Activated CD4-positive, alpha-beta T cell treated with anti-CD3 and anti-CD28 coated beads, Interleukin-2, amount 10 ng/mL, durations not matched to agents 24 days and 14 days (primary cell): ENCODE data around the gene NYAP1. TPM values are rescaled to one million over a fixed set of nuclear protein-coding genes. Genes with fewer than 3 reads are reported as not detected.
"Not testable (repeated sequence)": the region's sequence is repeated elsewhere in the genome, so short reads cannot be mapped to it uniquely, and the experiment has no call there.

ENCODE experiments used
- DNase-seq: peaks from one replicate; pipeline ENCODE4 v3.0.0; 2022
- H3K27ac Mint-ChIP-seq: one replicate; pipeline ENCODE4 v1.8.0; 2022; ENCODE audit warnings: mild to moderate bottlenecking, mixed read lengths
- H3K27me3 Mint-ChIP-seq: one replicate; pipeline ENCODE4 v1.8.0; 2022; ENCODE audit warnings: mixed read lengths
- H3K36me3 Mint-ChIP-seq: one replicate; pipeline ENCODE4 v1.8.0; 2022; ENCODE audit warnings: low read depth, mild to moderate bottlenecking, mixed read lengths
- H3K4me1 Mint-ChIP-seq: one replicate; pipeline ENCODE4 v1.8.0; 2021; ENCODE audit warnings: mixed read lengths
- H3K4me3 Mint-ChIP-seq: one replicate; pipeline ENCODE4 v1.8.0; 2022; ENCODE audit warnings: mild to moderate bottlenecking, moderate library complexity, mixed read lengths
- H3K9me3 Mint-ChIP-seq: one replicate; pipeline ENCODE4 v1.8.0; 2021; ENCODE audit warnings: mixed read lengths
- intact Hi-C: fragments of 100-400 bp; cut with micrococcal nuclease; formaldehyde crosslinking; loops from one replicate; pipeline ENCODE4 v1.15.1; 2023
- total RNA-seq: library from RNA; stranded (reverse); gene quantifications from 2 replicates; pipeline ENCODE4 v1.2.3, GENCODE V29; 2022

NYAP1 gene
- total RNA-seq, 1 donor from 2014 or later, result 0.49 TPM

DNA sequence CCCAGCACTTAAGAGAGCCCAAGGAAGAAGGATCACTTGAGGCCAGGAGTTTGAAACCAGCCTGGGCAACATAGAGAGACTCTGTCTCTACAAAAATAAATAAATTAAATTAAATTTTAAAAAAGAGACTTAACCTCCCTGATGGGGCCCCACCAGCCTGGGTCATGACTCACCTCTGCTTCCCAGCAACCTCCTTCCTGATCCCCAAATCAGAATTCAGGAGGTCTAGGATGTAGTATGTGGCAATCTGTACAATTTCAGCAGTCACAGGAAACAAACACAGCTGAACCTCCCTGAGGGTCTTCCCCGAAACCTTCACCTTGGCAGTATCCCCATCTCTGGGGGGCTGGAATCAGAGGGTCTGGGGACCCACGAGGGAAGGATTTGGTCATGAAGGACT, 37.7 kb upstream of the NYAP1 start:
- peaks cover 28% of the 10 kb centered on the region for H3K4me1 Mint-ChIP-seq
- peak overlapping the region; percentile 25 for H3K27ac Mint-ChIP-seq
- H3K27me3 Mint-ChIP-seq, result no peaks in the 10 kb centered on the region
- intact Hi-C loops, result no loop called here
- no peaks in the 10 kb centered on the region for H3K9me3 Mint-ChIP-seq
- no peak for DNase-seq
- no peaks in the 10 kb centered on the region for H3K36me3 Mint-ChIP-seq
- no peak overlapping the region for H3K4me3 Mint-ChIP-seq

GRCh38 chr7:100447363-100447762, 36.4 kb upstream of the NYAP1 start:
- DNase-seq, H3K27me3 Mint-ChIP-seq, H3K36me3 Mint-ChIP-seq, intact Hi-C loops, H3K4me3 Mint-ChIP-seq, H3K9me3 Mint-ChIP-seq, H3K27ac Mint-ChIP-seq: not testable (repeated sequence)
- H3K4me1 Mint-ChIP-seq, result peaks cover 26% of the 10 kb centered on the region

DNA sequence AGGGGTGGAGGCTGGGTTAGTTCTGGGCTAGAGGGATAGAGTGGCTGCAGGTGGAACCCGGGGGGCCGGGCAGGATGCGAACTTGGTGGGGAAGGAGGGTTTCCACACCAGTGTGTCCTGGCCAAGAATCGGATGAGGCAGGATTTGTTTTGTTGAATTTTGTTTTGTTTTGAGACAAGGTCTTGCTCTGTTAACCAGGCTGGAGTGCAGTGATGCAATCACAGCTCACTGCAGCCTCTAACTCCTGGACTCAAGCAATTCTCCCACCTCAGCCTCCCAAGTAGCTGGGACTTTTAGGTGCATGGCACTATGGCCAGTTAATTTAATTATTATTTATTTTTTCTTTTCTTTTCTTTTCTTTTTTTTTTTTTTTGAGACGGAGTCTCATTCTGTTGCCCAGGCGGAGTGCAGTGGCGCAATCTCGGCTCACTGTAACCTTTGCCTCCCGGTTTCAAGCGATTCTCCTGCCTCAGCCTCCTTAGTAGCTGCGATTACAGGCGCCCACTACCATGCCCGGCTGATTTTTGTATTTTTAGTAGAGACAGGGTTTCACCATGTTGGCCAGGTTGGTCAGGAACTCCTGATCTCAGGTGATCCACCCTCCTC, 34.4 kb upstream of the NYAP1 start:
- intact Hi-C loops, result no loop called here
- Mint-ChIP-seq H3K27me3 (no peaks in the 10 kb centered on the region), H3K9me3 (no peaks in the 10 kb centered on the region), H3K4me3 (no peak overlapping the region), H3K36me3 (no peaks in the 10 kb centered on the region), H3K27ac (no peak overlapping the region), H3K4me1 (peaks cover 22% of the 10 kb centered on the region)
- DNase-seq, result no peak

- intact Hi-C loops, result no loop called here
- DNase-seq, result no peak
- H3K4me1 Mint-ChIP-seq, result peaks cover 16% of the 10 kb centered on the region
- no peaks in the 10 kb centered on the region for H3K27me3 Mint-ChIP-seq
- peaks cover 2% of the 10 kb centered on the region for H3K36me3 Mint-ChIP-seq
- no peaks in the 10 kb centered on the region for H3K9me3 Mint-ChIP-seq
- H3K27ac Mint-ChIP-seq, result no peak overlapping the region
- H3K4me3 Mint-ChIP-seq, result no peak overlapping the region
These were observed 31.2 kb upstream of the NYAP1 start for GRCh38 chr7:100452513-100452912.

GRCh38 chr7:100453854-100454253, 29.9 kb upstream of the NYAP1 start:
- H3K27me3 Mint-ChIP-seq, intact Hi-C loops, DNase-seq, H3K9me3 Mint-ChIP-seq, H3K27ac Mint-ChIP-seq, H3K36me3 Mint-ChIP-seq, H3K4me3 Mint-ChIP-seq: not testable (repeated sequence)
- H3K4me1 Mint-ChIP-seq, result peaks cover 18% of the 10 kb centered on the region

DNA sequence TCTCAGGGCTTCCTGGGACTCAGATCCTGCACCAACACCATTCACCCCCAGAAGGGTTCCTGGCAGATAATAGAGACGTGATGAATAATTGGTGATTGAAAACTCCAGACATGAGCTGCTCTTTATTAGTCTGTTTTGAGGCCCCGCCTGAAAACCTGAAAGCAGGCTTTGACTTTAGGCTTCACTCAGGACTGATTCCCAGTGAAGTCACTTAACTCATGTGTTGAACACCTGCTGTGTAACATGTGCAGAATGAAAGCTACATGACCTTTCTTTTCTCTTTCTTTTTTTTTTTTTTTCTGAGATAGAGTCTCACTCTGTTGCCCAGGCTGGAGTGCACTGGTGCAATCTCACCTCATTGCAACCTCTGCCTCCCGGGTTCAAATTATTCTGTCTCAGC, 28.5 kb upstream of the NYAP1 start:
- H3K9me3 Mint-ChIP-seq, result no peaks in the 10 kb centered on the region
- intact Hi-C loops, result no loop called here
- no peak for DNase-seq
- no peaks in the 10 kb centered on the region for H3K27me3 Mint-ChIP-seq
- peaks cover 10% of the 10 kb centered on the region for H3K36me3 Mint-ChIP-seq
- no peak overlapping the region for H3K4me3 Mint-ChIP-seq
- H3K4me1 Mint-ChIP-seq, result peaks cover 18% of the 10 kb centered on the region
- H3K27ac Mint-ChIP-seq, result no peak overlapping the region

GRCh38 chr7:100456562-100456961, 27.2 kb upstream of the NYAP1 start:
- Mint-ChIP-seq H3K4me1 (peaks cover 11% of the 10 kb centered on the region), H3K4me3 (no peak overlapping the region), H3K27ac (no peak overlapping the region), H3K36me3 (peaks cover 16% of the 10 kb centered on the region), H3K27me3 (no peaks in the 10 kb centered on the region), H3K9me3 (no peaks in the 10 kb centered on the region)
- intact Hi-C loops, result no loop called here
- no peak for DNase-seq

GRCh38 chr7:100457033-100457432, 26.7 kb upstream of the NYAP1 start:
- Mint-ChIP-seq H3K27me3 (no peaks in the 10 kb centered on the region), H3K9me3 (no peaks in the 10 kb centered on the region), H3K4me3 (no peak overlapping the region), H3K4me1 (peaks cover 11% of the 10 kb centered on the region), H3K36me3 (peaks cover 17% of the 10 kb centered on the region), H3K27ac (no peak overlapping the region)
- intact Hi-C loops, result no loop called here
- no peak for DNase-seq

- Mint-ChIP-seq H3K4me3 (no peak within 1 kb of the TSS), H3K4me1 (peaks cover 4% of the 10 kb centered on the region), H3K27ac (no peak within 1 kb of the TSS), H3K9me3 (no peaks in the 10 kb centered on the region), H3K27me3 (no peaks in the 10 kb centered on the region), H3K36me3 (peaks cover 39% of the 10 kb centered on the region)
- intact Hi-C loops, result no loop called here
- no peak for DNase-seq
These were observed 19.5 kb upstream of the NYAP1 start, which contains the start of gene SPACDR for GRCh38 chr7:100464210-100464660. Gene SPACDR (minus strand): TSS chr7:100464260. CDS start chr7:100464025, 235 bp downstream.

GRCh38 chr7:100464791-100465190, 18.9 kb upstream of the NYAP1 start:
- intact Hi-C loops, result no loop called here
- Mint-ChIP-seq H3K9me3 (no peaks in the 10 kb centered on the region), H3K4me3 (no peak overlapping the region), H3K4me1 (peaks cover 7% of the 10 kb centered on the region), H3K27me3 (no peaks in the 10 kb centered on the region), H3K36me3 (peaks cover 38% of the 10 kb centered on the region), H3K27ac (no peak overlapping the region)
- no peak for DNase-seq

- DNase-seq, result no peak
- intact Hi-C loops, result no loop called here
- Mint-ChIP-seq H3K36me3 (peaks cover 40% of the 10 kb centered on the region), H3K27ac (peak overlapping the region; percentile 11), H3K4me1 (peaks cover 8% of the 10 kb centered on the region), H3K4me3 (no peak overlapping the region), H3K27me3 (no peaks in the 10 kb centered on the region), H3K9me3 (no peaks in the 10 kb centered on the region)
These were observed 18.4 kb upstream of the NYAP1 start for GRCh38 chr7:100465299-100465698.

DNA sequence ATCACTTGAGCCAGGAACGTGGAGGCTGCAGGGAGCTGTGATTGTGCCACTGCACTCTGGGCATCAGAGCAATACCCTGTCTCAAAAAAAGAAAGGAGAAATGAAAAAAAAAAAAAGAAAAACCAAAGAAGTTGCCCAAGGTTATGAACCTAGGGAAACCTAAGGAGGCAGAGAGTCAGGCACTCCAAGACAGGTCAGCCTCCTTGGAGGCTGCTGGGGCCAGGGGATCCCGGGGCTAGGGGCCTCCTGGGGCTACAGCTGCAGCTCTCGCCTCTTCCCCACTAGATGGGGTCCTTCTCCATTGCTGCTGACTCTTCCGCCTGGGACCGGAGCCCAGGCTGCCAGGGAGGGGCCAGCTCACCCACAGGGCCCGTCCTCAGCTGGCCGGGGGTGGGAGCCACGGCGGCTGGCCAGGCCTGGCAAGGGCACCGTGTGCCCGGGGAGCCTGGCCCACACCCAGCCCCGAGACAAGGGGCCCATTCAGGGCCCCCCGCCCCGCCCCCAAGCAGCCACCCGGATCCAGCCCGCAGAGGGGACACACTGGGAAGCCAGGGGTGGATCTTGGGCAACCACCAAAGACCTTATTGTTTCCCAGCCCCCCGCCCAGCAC, 17.9 kb upstream of the NYAP1 start:
- Mint-ChIP-seq H3K9me3 (no peaks in the 10 kb centered on the region), H3K27ac (no peak overlapping the region), H3K4me3 (no peak overlapping the region), H3K4me1 (peaks cover 8% of the 10 kb centered on the region), H3K36me3 (peaks cover 38% of the 10 kb centered on the region), H3K27me3 (no peaks in the 10 kb centered on the region)
- no peak for DNase-seq
- intact Hi-C loops, result no loop called here

DNA sequence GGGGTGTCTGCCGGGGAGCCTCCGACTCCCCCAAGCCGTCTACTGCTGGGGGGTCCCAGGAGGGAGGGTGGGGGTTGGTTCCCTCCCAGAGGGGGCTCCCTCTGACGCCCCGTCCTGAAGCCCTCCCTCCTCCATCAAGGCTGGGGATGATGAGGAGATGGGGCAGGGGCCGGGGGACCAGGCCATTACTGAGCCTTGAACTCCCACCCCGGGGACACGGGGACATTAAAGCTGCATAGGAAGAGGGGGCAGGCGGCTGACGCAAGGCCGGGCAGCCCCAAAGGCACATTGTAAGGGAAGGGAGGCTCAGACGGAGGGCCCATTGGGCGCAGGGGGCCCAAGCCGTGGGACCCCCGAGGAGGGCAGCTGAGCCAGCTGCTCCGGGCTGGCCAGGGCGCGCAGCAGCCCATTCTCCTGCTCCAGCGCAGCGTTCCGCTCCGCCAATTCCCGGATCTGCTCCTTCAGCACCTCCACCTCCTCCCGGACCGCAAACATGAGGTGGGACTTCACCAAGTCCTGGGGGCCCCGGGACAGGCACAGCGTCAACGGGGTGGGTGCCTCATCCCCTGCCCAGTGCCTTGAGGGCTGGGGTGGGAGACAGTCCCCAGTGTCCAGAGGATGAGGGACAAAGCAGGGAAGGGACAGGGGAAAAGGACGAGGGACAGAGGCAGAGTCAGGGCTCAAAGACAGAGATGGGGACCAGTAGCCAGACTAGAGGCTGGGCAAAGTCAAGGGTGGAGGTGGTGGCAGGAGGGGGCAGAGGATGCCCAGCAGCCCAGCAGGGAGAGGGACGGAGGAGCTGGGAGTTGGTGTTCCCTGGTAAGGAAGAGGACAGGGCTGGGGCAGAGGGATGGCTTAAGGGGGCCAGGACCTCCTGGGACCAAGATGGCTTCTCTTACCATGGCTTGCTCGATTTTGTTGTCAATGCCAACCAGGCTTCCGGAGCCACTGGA, 16.8 kb upstream of the NYAP1 start:
- Mint-ChIP-seq H3K4me3 (no peak overlapping the region), H3K36me3 (peaks cover 41% of the 10 kb centered on the region), H3K27ac (no peak overlapping the region), H3K9me3 (no peaks in the 10 kb centered on the region), H3K27me3 (no peaks in the 10 kb centered on the region), H3K4me1 (peaks cover 10% of the 10 kb centered on the region)
- DNase-seq, result no peak
- intact Hi-C loops, result no loop called here
